SK-N-SH (cell line): ENCODE measurements around the gene VENTX. TPM values are rescaled to one million over a fixed set of nuclear protein-coding genes. Genes with fewer than 3 reads are reported as not detected.

Experiments used
- CTCF ChIA-PET: fragments of 300-600, 350-600 bp; formaldehyde crosslinking; extraction: SDS; loops from one replicate; lab custom pipeline; 2021; lab: Yijun Ruan, JAX
- POLR2A ChIA-PET: fragments of 350-600 bp; sonication (Branson Sonifier 250); formaldehyde crosslinking; extraction: SDS; loops from one replicate; lab custom pipeline; 2020; ENCODE audit warnings: antibody characterized with exemption, inconsistent platforms; lab: Yijun Ruan, JAX
- DNase-seq: peaks from one replicate; pipeline ENCODE4 v3.0.0; 2012
- H2AFZ ChIP-seq: fragments of 200-600 bp; sonication (generic); 2 replicates; pipeline ENCODE4 v1.8.1; 2016; ENCODE audit warnings: antibody characterized with exemption, mild to moderate bottlenecking, low read depth
- H3F3A ChIP-seq: fragments of 200-600 bp; sonication (generic); replicated peaks from 2 replicates; pipeline ENCODE3; 2016; ENCODE audit warnings: antibody characterized with exemption, mild to moderate bottlenecking; ENCODE audit not compliant: insufficient read depth
- H3K27ac ChIP-seq, 2 experiments: fragments of 200-500 bp in 1 of 2; fragments of 200-600 bp in 1 of 2; sonication (Bioruptor generic) in 1 of 2; sonication (generic), shearing (Covaris generic) in 1 of 2; 2 replicates each; pipeline versions ENCODE4 v1.5.1 to v1.6.1; 2014 to 2016; ENCODE audit warnings: low read depth in 2 of 2, inconsistent platforms in 1 of 2, low read length in 1 of 2, mild to moderate bottlenecking in 1 of 2, mixed read lengths in 1 of 2
- H3K27me3 ChIP-seq: fragments of 200-600 bp; sonication (generic), shearing (Covaris generic); 2 replicates; pipeline ENCODE4 v1.6.1; 2016; ENCODE audit warnings: mixed run types; ENCODE audit not compliant: insufficient read depth
- H3K36me3 ChIP-seq, 2 experiments: fragments of 200-500 bp in 1 of 2; fragments of 200-600 bp in 1 of 2; sonication (Bioruptor generic) in 1 of 2; sonication (generic) in 1 of 2; replicated peaks in 1 of 2; 2 replicates each; pipeline versions ENCODE3 to v1.5.1; 2014 to 2016; ENCODE audit warnings: low read length in 1 of 2, mild to moderate bottlenecking in 1 of 2; ENCODE audit not compliant: insufficient read depth in 2 of 2, control insufficient read depth in 1 of 2
- H3K4me1 ChIP-seq, 2 experiments: fragments of 200-500 bp in 1 of 2; fragments of 200-600 bp in 1 of 2; sonication (Bioruptor generic) in 1 of 2; sonication (generic), shearing (Covaris generic) in 1 of 2; 2 replicates each; pipeline versions ENCODE4 v1.5.1 to v1.6.1; 2014 to 2016; ENCODE audit warnings: low read depth in 1 of 2, low read length in 1 of 2, mixed run types in 1 of 2; ENCODE audit not compliant: insufficient read depth in 2 of 2, control insufficient read depth in 1 of 2
- H3K4me2 ChIP-seq: fragments of 200-600 bp; sonication (generic), shearing (Covaris generic); 2 replicates; pipeline ENCODE4 v1.6.1; 2017; ENCODE audit warnings: mixed run types
- H3K4me3 ChIP-seq, 2 experiments: fragments of 200-500 bp in 1 of 2; fragments of 200-600 bp in 1 of 2; sonication (Bioruptor generic) in 1 of 2; sonication (generic), shearing (Covaris generic) in 1 of 2; 2 replicates each; pipeline versions ENCODE4 v1.5.1 to v1.8.1; 2014 to 2016; ENCODE audit warnings: low read depth in 2 of 2, inconsistent platforms in 1 of 2, low read length in 1 of 2, mild to moderate bottlenecking in 1 of 2, mixed read lengths in 1 of 2, moderate library complexity in 1 of 2
- H3K79me2 ChIP-seq: fragments of 200-600 bp; sonication (generic); 2 replicates; pipeline ENCODE4 v1.8.1; 2017; ENCODE audit warnings: mild to moderate bottlenecking; ENCODE audit not compliant: insufficient read depth
- H3K9ac ChIP-seq: fragments of 200-600 bp; sonication (generic); 2 replicates; pipeline ENCODE4 v1.6.1; 2017; ENCODE audit warnings: mixed run types
- H3K9me2 ChIP-seq: fragments of 200-600 bp; sonication (generic); 2 replicates; pipeline ENCODE4 v1.6.1; 2017; ENCODE audit warnings: mixed run types
- H3K9me3 ChIP-seq: fragments of 200-600 bp; sonication (generic); 2 replicates; pipeline ENCODE4 v1.6.1; 2017; ENCODE audit warnings: mixed run types, mild to moderate bottlenecking, moderate library complexity
- H4K20me1 ChIP-seq: fragments of 200-600 bp; sonication (generic); 2 replicates; pipeline ENCODE4 v1.6.1; 2017; ENCODE audit warnings: mild to moderate bottlenecking, mixed run types; ENCODE audit not compliant: insufficient read depth
- ELF1 ChIP-seq: IDR thresholded peaks from 2 replicates; pipeline ENCODE4 v1.4.0; 2012
- EP300 ChIP-seq, 2 experiments: IDR thresholded peaks; 2 replicates each; pipeline versions ENCODE4 v1.4.0 to v1.6.1; 2012; ENCODE audit warnings: borderline replicate concordance in 1 of 2, low read depth in 1 of 2, low read length in 1 of 2
- FOXJ3 ChIP-seq: sonication (generic); formaldehyde crosslinking; IDR thresholded peaks from 2 replicates; pipeline ENCODE4 v1.5.1; 2020; ENCODE audit warnings: mild to moderate bottlenecking, missing genetic modification reagents
- GATA2 ChIP-seq: sonication (generic); formaldehyde crosslinking; IDR thresholded peaks from 2 replicates; pipeline ENCODE4 v1.5.0; 2020; ENCODE audit warnings: mild to moderate bottlenecking, missing genetic modification reagents
- MEF2A ChIP-seq: IDR thresholded peaks from 2 replicates; pipeline ENCODE4 v1.4.0; 2012; ENCODE audit warnings: low read depth, borderline replicate concordance
- MXI1 ChIP-seq: IDR thresholded peaks from 2 replicates; pipeline ENCODE4 v1.6.1; 2012; ENCODE audit warnings: mild to moderate bottlenecking, low read depth, low read length, improper control_type of control experiment
- NFIC ChIP-seq: IDR thresholded peaks from 2 replicates; pipeline ENCODE4 v1.4.0; 2012; ENCODE audit warnings: borderline replicate concordance
- NRF1 ChIP-seq: IDR thresholded peaks from 2 replicates; pipeline ENCODE4 v1.6.1; 2012; ENCODE audit warnings: low read depth, mild to moderate bottlenecking, low read length
- TAF1 ChIP-seq: IDR thresholded peaks from 2 replicates; pipeline ENCODE4 v1.6.1; 2012; ENCODE audit warnings: low read depth, mild to moderate bottlenecking, low read length, moderate library complexity, borderline replicate concordance
- TCF12 ChIP-seq: IDR thresholded peaks from 2 replicates; pipeline ENCODE4 v1.4.0; 2012
- YY1 ChIP-seq: IDR thresholded peaks from 2 replicates; pipeline ENCODE4 v1.4.0; 2012; ENCODE audit warnings: low read depth, mild to moderate bottlenecking
- WGBS: methylation state at CpG from one replicate; pipeline ENCODE4 v1.1.6; 2017; ENCODE audit warnings: low lambda C conversion rate; 5-methylcytosine and 5-hydroxymethylcytosine counted together
- polyA plus RNA-seq, 3 experiments: library from polyadenylated mRNA; depleted of rRNA; stranded (reverse); fragments of >200 nt; gene quantifications; 2 replicates each; pipeline ENCODE4 v1.2.3, GENCODE V29; 2012
- TF ChIP-seq, protein P1 (sequence below): fragments of 150-350 bp; IDR thresholded peaks from 2 replicates; pipeline ENCODE4 v1.6.1; 2017; ENCODE audit warnings: antibody characterized with exemption, low read length, low read depth, borderline replicate concordance
- TF ChIP-seq, protein P2 (sequence below): IDR thresholded peaks from 2 replicates; pipeline ENCODE4 v1.4.0; 2012; ENCODE audit warnings: low read depth, borderline replicate concordance
- TF ChIP-seq, protein P3 (sequence below): fragments of 200-600 bp; sonication (generic); IDR thresholded peaks from 2 replicates; pipeline ENCODE4 v1.6.1; 2017; ENCODE audit warnings: antibody characterized with exemption, mild to moderate bottlenecking, moderate library complexity
- TF ChIP-seq, protein P4 (sequence below): IDR thresholded peaks from 2 replicates; pipeline ENCODE4 v1.6.1; 2012; ENCODE audit warnings: mild to moderate bottlenecking, low read depth, low read length, moderate library complexity

VENTX gene
- polyA plus RNA-seq, 1 of the 3 experiments (the other 2 are of a cell fraction): not detected

DNA sequence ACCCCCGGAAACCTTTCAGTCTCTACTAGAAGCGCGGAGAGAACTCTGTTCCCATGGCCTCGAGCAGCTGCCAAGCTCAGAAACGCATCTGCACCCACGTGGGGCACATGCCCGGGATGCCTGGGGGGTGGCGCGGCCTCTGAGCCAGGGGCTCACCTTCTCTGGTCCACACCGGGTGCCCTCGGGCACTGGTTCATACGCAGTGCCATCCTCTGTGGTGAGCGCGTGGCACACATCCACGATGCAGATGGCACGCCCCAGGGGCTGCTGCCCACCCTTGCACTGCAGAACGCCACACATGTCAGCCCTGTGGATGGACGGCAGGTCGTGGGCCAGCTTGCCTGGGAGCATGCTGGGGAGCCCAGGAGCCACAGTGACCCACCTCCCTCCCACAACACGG lies 32.5 kb downstream of the VENTX start:
- TF ChIP-seq NFIC: no peak
- TF ChIP-seq, protein P1, sequence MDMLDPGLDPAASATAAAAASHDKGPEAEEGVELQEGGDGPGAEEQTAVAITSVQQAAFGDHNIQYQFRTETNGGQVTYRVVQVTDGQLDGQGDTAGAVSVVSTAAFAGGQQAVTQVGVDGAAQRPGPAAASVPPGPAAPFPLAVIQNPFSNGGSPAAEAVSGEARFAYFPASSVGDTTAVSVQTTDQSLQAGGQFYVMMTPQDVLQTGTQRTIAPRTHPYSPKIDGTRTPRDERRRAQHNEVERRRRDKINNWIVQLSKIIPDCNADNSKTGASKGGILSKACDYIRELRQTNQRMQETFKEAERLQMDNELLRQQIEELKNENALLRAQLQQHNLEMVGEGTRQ: no peak
- no peak for TF ChIP-seq GATA2 (CRISPR knock-in tag)
- no peak for TF ChIP-seq ELF1
- TF ChIP-seq TAF1: no peak
- no peak for TF ChIP-seq EP300 (IDR thresholded peaks at IDR 0.05; ENCODE audit: borderline replicate concordance in 1 of 2, low read depth in 1 of 2, low read length in 1 of 2)
- TF ChIP-seq YY1: no peak
- TF ChIP-seq NRF1: no peak
- TF ChIP-seq, protein P2, sequence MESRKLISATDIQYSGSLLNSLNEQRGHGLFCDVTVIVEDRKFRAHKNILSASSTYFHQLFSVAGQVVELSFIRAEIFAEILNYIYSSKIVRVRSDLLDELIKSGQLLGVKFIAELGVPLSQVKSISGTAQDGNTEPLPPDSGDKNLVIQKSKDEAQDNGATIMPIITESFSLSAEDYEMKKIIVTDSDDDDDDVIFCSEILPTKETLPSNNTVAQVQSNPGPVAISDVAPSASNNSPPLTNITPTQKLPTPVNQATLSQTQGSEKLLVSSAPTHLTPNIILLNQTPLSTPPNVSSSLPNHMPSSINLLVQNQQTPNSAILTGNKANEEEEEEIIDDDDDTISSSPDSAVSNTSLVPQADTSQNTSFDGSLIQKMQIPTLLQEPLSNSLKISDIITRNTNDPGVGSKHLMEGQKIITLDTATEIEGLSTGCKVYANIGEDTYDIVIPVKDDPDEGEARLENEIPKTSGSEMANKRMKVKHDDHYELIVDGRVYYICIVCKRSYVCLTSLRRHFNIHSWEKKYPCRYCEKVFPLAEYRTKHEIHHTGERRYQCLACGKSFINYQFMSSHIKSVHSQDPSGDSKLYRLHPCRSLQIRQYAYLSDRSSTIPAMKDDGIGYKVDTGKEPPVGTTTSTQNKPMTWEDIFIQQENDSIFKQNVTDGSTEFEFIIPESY: no peak
- Histone ChIP-seq H3K9ac (no peak overlapping the region), H3K36me3 (no peaks in the 10 kb centered on the region), H3K4me3 (no peak overlapping the region), H3K9me2 (no peaks in the 10 kb centered on the region), H3K27ac (no peak overlapping the region), H2AFZ (no peak overlapping the region), H4K20me1 (no peaks in the 10 kb centered on the region; the same call in 1 of the 2 replicates), H3K79me2 (no peaks in the 10 kb centered on the region), H3F3A (no peaks in the 10 kb centered on the region), H3K9me3 (no peaks in the 10 kb centered on the region), H3K27me3 (no peaks in the 10 kb centered on the region), H3K4me1 (no peaks in the 10 kb centered on the region), H3K4me2 (no peak overlapping the region)
- ChIA-PET CTCF (interaction anchor here (1.4 kb wide), 2 partner anchors 127 to 366 kb away, joined by 3 to 4 read pairs; no protein-coding TSS in a partner anchor), POLR2A (no interaction called here)
- no peak for DNase-seq
- 77% methylated on average over 10 of the region's 20 CpGs for WGBS

DNA sequence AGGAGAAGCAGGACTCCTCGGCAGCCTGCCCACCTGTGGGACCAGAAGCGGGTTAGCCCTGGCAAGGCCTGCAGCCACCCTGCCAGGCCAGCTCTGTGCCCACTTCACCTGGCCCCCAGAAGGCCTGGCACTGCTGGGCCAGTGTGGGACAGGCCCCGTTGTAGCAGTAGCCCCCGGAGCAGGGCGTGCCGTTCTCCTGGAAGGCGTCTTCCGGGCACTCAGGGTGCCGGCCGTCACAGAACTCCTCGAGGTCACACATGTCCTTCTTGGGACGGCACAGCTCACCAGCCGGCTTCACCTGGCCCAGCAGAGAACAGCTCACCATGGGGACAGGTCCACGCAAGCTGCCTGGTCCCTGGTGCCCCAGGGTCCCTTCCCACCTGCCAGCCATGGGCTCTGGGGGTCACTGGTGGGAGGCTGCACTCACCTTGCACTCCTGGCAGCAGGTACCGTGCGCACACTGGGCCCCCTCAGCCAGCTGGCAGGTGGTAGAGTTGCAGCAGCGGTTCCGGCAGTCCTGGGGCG lies 33.2 kb downstream of the VENTX start:
- no peaks in the 10 kb centered on the region for H3F3A ChIP-seq

More for the DNA sequence above, 33.2 kb downstream of the VENTX start:
- H3K4me3 ChIP-seq: no peak overlapping the region
- no peaks in the 10 kb centered on the region for H3K79me2 ChIP-seq
- H4K20me1 ChIP-seq: no peaks in the 10 kb centered on the region; the same call in 1 of the 2 replicates
- DNase-seq: no peak
- no peaks in the 10 kb centered on the region for H3K9me3 ChIP-seq
- no peak overlapping the region for H3K4me2 ChIP-seq
- no peaks in the 10 kb centered on the region for H3K36me3 ChIP-seq
- H3K27ac ChIP-seq: no peak overlapping the region
- H3K9ac ChIP-seq: no peak overlapping the region
- no peaks in the 10 kb centered on the region for H3K27me3 ChIP-seq
- no peak overlapping the region for H2AFZ ChIP-seq
- no peaks in the 10 kb centered on the region for H3K4me1 ChIP-seq
- WGBS: no CpG with 5 or more reads among the region's 19 CpGs
- CTCF ChIA-PET: interaction anchor here (1.4 kb wide), 2 partner anchors 127 to 366 kb away, joined by 3 to 4 read pairs; no protein-coding TSS in a partner anchor
- H3K9me2 ChIP-seq: no peaks in the 10 kb centered on the region
- TF ChIP-seq, protein P3, sequence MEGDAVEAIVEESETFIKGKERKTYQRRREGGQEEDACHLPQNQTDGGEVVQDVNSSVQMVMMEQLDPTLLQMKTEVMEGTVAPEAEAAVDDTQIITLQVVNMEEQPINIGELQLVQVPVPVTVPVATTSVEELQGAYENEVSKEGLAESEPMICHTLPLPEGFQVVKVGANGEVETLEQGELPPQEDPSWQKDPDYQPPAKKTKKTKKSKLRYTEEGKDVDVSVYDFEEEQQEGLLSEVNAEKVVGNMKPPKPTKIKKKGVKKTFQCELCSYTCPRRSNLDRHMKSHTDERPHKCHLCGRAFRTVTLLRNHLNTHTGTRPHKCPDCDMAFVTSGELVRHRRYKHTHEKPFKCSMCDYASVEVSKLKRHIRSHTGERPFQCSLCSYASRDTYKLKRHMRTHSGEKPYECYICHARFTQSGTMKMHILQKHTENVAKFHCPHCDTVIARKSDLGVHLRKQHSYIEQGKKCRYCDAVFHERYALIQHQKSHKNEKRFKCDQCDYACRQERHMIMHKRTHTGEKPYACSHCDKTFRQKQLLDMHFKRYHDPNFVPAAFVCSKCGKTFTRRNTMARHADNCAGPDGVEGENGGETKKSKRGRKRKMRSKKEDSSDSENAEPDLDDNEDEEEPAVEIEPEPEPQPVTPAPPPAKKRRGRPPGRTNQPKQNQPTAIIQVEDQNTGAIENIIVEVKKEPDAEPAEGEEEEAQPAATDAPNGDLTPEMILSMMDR: no peak
- TF ChIP-seq NFIC: no peak
- no peak for TF ChIP-seq YY1
- TF ChIP-seq MEF2A: no peak
- TF ChIP-seq, protein P4, sequence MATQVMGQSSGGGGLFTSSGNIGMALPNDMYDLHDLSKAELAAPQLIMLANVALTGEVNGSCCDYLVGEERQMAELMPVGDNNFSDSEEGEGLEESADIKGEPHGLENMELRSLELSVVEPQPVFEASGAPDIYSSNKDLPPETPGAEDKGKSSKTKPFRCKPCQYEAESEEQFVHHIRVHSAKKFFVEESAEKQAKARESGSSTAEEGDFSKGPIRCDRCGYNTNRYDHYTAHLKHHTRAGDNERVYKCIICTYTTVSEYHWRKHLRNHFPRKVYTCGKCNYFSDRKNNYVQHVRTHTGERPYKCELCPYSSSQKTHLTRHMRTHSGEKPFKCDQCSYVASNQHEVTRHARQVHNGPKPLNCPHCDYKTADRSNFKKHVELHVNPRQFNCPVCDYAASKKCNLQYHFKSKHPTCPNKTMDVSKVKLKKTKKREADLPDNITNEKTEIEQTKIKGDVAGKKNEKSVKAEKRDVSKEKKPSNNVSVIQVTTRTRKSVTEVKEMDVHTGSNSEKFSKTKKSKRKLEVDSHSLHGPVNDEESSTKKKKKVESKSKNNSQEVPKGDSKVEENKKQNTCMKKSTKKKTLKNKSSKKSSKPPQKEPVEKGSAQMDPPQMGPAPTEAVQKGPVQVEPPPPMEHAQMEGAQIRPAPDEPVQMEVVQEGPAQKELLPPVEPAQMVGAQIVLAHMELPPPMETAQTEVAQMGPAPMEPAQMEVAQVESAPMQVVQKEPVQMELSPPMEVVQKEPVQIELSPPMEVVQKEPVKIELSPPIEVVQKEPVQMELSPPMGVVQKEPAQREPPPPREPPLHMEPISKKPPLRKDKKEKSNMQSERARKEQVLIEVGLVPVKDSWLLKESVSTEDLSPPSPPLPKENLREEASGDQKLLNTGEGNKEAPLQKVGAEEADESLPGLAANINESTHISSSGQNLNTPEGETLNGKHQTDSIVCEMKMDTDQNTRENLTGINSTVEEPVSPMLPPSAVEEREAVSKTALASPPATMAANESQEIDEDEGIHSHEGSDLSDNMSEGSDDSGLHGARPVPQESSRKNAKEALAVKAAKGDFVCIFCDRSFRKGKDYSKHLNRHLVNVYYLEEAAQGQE: no peak
- no peak for TF ChIP-seq TCF12
- TF ChIP-seq MXI1: no peak
- TF ChIP-seq GATA2 (CRISPR knock-in tag): no peak
- no peak for TF ChIP-seq FOXJ3 (CRISPR knock-in tag)
- POLR2A ChIA-PET: no interaction called here
